Measurements from ENCODE around the gene SH3BP4.

DNA sequence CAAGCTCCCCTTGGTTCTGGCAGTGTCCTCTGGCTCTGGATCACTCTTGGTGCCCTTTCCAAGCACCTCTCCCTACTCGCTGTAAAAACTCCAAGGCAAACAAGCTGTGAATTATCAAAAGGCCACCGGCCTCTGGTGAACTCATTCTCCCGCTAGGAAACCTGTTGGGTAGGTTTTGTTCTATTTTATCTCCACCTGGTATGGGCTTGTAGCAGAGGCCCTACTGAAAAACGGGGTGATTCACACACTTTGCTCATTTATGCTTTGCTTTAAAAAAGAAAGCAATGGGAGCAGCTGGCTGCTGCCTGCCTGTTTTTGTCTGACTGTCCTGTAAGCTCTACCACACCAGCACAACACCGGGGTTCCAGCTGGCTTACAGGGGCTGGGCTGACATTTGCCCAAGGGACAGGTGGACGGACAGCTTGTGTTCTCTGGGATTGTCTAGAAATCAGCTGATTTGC is 56.8 kb downstream of the SH3BP4 start:
- TF ChIP-seq, protein P1, sequence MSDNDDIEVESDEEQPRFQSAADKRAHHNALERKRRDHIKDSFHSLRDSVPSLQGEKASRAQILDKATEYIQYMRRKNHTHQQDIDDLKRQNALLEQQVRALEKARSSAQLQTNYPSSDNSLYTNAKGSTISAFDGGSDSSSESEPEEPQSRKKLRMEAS (IDR thresholded peaks at IDR 0.05), result no peak
- TF ChIP-seq, protein P2, sequence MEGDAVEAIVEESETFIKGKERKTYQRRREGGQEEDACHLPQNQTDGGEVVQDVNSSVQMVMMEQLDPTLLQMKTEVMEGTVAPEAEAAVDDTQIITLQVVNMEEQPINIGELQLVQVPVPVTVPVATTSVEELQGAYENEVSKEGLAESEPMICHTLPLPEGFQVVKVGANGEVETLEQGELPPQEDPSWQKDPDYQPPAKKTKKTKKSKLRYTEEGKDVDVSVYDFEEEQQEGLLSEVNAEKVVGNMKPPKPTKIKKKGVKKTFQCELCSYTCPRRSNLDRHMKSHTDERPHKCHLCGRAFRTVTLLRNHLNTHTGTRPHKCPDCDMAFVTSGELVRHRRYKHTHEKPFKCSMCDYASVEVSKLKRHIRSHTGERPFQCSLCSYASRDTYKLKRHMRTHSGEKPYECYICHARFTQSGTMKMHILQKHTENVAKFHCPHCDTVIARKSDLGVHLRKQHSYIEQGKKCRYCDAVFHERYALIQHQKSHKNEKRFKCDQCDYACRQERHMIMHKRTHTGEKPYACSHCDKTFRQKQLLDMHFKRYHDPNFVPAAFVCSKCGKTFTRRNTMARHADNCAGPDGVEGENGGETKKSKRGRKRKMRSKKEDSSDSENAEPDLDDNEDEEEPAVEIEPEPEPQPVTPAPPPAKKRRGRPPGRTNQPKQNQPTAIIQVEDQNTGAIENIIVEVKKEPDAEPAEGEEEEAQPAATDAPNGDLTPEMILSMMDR (IDR thresholded peaks at IDR 0.05; ENCODE audit: low read depth, low read length, missing input control), result no peak
- peak; percentile 24 for TF ChIP-seq FOXA1 (IDR thresholded peaks at IDR 0.05)
- TF ChIP-seq ZBTB33 (IDR thresholded peaks at IDR 0.05), result no peak
